ENCODE measurements around the gene MYBBP1A. TPM values are rescaled to one million over a fixed set of nuclear protein-coding genes. Genes with fewer than 3 reads are reported as not detected.
"Not testable (repeated sequence)": the region's sequence is repeated elsewhere in the genome, so short reads cannot be mapped to it uniquely, and the experiment has no call there.

MYBBP1A gene
- total RNA-seq, 4 donors from 2014 or later: 25.4 to 148 (median 81.5) TPM

- no peak for TF ChIP-seq CTCF (IDR thresholded peaks at IDR 0.05)
- H3K36me3 ChIP-seq: no peaks in the 10 kb centered on the region
- H3K9me3 ChIP-seq: no peaks in the 10 kb centered on the region
- 69% methylated on average over 10 of the region's 10 CpGs; no CpG with 5 or more reads in 1 of the 2 donors for WGBS, 2 donors (ENCODE audit: low coverage in 1 of 2)
- H3K27me3 ChIP-seq: no peaks in the 10 kb centered on the region
- H3K27ac ChIP-seq: no peak overlapping the region
- in situ Hi-C loops (cut with MboI; ENCODE audit: low pct_ligation_motif_present in 1 of 4, low pct_unique_long_range_greater_than_20kb in 1 of 4, low sequenced_read_pairs in 3 of 4) (no loop called here), intact Hi-C loops (cut with DNase I; ENCODE audit: low total_unique reads) (no loop called here)
- H3K4me3 ChIP-seq: no peak overlapping the region
- DNase-seq: no peak
- H3K4me1 ChIP-seq: peaks cover 0 to 6% (median 0%) of the 10 kb centered on the region in 4 donors
Measured at GRCh38 chr17:4590981-4591453, 35.8 kb upstream of the MYBBP1A start.

GRCh38 chr17:4590042-4590441 lies 34.9 kb upstream of the MYBBP1A start:
- H3K27ac ChIP-seq; intact Hi-C loops (cut with DNase I; ENCODE audit: low total_unique reads); H3K9me3 ChIP-seq; in situ Hi-C loops (cut with MboI; ENCODE audit: low pct_ligation_motif_present in 1 of 4, low pct_unique_long_range_greater_than_20kb in 1 of 4, low sequenced_read_pairs in 3 of 4); H3K4me3 ChIP-seq; H3K27me3 ChIP-seq; H3K36me3 ChIP-seq; H3K4me1 ChIP-seq; DNase-seq: not testable (repeated sequence)
- WGBS, 2 donors (ENCODE audit: low coverage in 1 of 2): 79% methylated on average over 11 of the region's 11 CpGs; no CpG with 5 or more reads in 1 of the 2 donors

- no peak for TF ChIP-seq CTCF (IDR thresholded peaks at IDR 0.05)
- no peak for TF ChIP-seq POLR2A (IDR thresholded peaks at IDR 0.05)
- TF ChIP-seq POLR2AphosphoS5 (IDR thresholded peaks at IDR 0.05): no peak
- no peak for TF ChIP-seq EP300 (IDR thresholded peaks at IDR 0.05; ENCODE audit: low read depth)
- Histone ChIP-seq H3K4me1 (peaks cover 0 to 12% (median 8%) of the 10 kb centered on the region in 4 donors), H3K27me3 (peaks cover 19% of the 10 kb centered on the region), H3K27ac (no peak overlapping the region), H3K4me3 (no peak overlapping the region), H3K36me3 (no peaks in the 10 kb centered on the region), H3K9me3 (no peaks in the 10 kb centered on the region)
- 80 to 100% methylated on average over 1 to 18 of the region's 22 CpGs for WGBS, 2 donors (ENCODE audit: low coverage in 1 of 2)
- no peak for DNase-seq
- in situ Hi-C loops (cut with MboI; ENCODE audit: low pct_ligation_motif_present in 1 of 4, low pct_unique_long_range_greater_than_20kb in 1 of 4, low sequenced_read_pairs in 3 of 4) (no loop called here), intact Hi-C loops (cut with DNase I; ENCODE audit: low total_unique reads) (no loop called here)
Measured at GRCh38 chr17:4588898-4589625, 33.9 kb upstream of the MYBBP1A start.

GRCh38 chr17:4588391-4588790 lies 33.2 kb upstream of the MYBBP1A start:
- peaks cover 0 to 16% (median 12%) of the 10 kb centered on the region in 4 donors for H3K4me1 ChIP-seq
- in situ Hi-C loops (cut with MboI; ENCODE audit: low pct_ligation_motif_present in 1 of 4, low pct_unique_long_range_greater_than_20kb in 1 of 4, low sequenced_read_pairs in 3 of 4): no loop called here
- WGBS, 2 donors (ENCODE audit: low coverage in 1 of 2): 84% methylated on average over 11 of the region's 11 CpGs; no CpG with 5 or more reads in 1 of the 2 donors

More at GRCh38 chr17:4588391-4588790, 33.2 kb upstream of the MYBBP1A start:
- Histone ChIP-seq H3K27ac (no peak overlapping the region), H3K9me3 (no peaks in the 10 kb centered on the region), H3K36me3 (no peaks in the 10 kb centered on the region), H3K4me3 (no peak overlapping the region), H3K27me3 (peaks cover 26% of the 10 kb centered on the region)
- TF ChIP-seq POLR2A (IDR thresholded peaks at IDR 0.05): no peak
- no peak for TF ChIP-seq CTCF (IDR thresholded peaks at IDR 0.05)
- intact Hi-C loops (cut with DNase I; ENCODE audit: low total_unique reads): no loop called here
- no peak for DNase-seq
